Adrenal gland (tissue), 5 donors: ENCODE results near the gene DPYD.

ENCODE experiments used
- POLR2A ChIP-seq, 2 donors: fragments of 450-650 bp; IDR thresholded peaks; one replicate each; pipeline ENCODE4 v1.6.1; 2017; ENCODE audit warnings: antibody characterized with exemption in 2 of 2, mild to moderate bottlenecking in 2 of 2, moderate library complexity in 1 of 2
- TF ChIP-seq, protein P1 (sequence below), 6 experiments: fragments of 450-650 bp in 4 of 6; fragments of 200-600 bp in 2 of 6; sonication (generic) in 1 of 6; IDR thresholded peaks; 1 replicate in 5 of 6; 2 replicates in 1 of 6; pipeline versions ENCODE4 v1.5.1 to v1.8.0; 2016 to 2021; ENCODE audit warnings: antibody characterized with exemption in 6 of 6, mild to moderate bottlenecking in 2 of 6, moderate library complexity in 1 of 6
- donor health status: DM: no; HTN: no; CAD: no.

GRCh38 chr1:97677702-97678101, 243.1 kb downstream of the DPYD start:
- TF ChIP-seq, protein P1, sequence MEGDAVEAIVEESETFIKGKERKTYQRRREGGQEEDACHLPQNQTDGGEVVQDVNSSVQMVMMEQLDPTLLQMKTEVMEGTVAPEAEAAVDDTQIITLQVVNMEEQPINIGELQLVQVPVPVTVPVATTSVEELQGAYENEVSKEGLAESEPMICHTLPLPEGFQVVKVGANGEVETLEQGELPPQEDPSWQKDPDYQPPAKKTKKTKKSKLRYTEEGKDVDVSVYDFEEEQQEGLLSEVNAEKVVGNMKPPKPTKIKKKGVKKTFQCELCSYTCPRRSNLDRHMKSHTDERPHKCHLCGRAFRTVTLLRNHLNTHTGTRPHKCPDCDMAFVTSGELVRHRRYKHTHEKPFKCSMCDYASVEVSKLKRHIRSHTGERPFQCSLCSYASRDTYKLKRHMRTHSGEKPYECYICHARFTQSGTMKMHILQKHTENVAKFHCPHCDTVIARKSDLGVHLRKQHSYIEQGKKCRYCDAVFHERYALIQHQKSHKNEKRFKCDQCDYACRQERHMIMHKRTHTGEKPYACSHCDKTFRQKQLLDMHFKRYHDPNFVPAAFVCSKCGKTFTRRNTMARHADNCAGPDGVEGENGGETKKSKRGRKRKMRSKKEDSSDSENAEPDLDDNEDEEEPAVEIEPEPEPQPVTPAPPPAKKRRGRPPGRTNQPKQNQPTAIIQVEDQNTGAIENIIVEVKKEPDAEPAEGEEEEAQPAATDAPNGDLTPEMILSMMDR (IDR thresholded peaks at IDR 0.05), result no peak
- no peak for TF ChIP-seq POLR2A (IDR thresholded peaks at IDR 0.05)
